ENCODE results near the gene ALX4. TPM values are rescaled to one million over a fixed set of nuclear protein-coding genes. Genes with fewer than 3 reads are reported as not detected.

ALX4 gene
- total and polyA plus RNA-seq, 3 donors from 2014 or later: 0.56 to 1.0 (median 0.58) TPM

GRCh38 chr11:44320289-44320973 lies 10.5 kb upstream of the ALX4 start:
- TF ChIP-seq POLR2A (IDR thresholded peaks at IDR 0.05): no peak
- TF ChIP-seq, protein P1, sequence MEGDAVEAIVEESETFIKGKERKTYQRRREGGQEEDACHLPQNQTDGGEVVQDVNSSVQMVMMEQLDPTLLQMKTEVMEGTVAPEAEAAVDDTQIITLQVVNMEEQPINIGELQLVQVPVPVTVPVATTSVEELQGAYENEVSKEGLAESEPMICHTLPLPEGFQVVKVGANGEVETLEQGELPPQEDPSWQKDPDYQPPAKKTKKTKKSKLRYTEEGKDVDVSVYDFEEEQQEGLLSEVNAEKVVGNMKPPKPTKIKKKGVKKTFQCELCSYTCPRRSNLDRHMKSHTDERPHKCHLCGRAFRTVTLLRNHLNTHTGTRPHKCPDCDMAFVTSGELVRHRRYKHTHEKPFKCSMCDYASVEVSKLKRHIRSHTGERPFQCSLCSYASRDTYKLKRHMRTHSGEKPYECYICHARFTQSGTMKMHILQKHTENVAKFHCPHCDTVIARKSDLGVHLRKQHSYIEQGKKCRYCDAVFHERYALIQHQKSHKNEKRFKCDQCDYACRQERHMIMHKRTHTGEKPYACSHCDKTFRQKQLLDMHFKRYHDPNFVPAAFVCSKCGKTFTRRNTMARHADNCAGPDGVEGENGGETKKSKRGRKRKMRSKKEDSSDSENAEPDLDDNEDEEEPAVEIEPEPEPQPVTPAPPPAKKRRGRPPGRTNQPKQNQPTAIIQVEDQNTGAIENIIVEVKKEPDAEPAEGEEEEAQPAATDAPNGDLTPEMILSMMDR (IDR thresholded peaks at IDR 0.05): no peak
- no peak overlapping the region for H3K4me3 ChIP-seq
- intact Hi-C loops (cut with DNase I; ENCODE audit: low total_unique reads): no loop called here
- H3K36me3 ChIP-seq (ENCODE audit: low read depth, missing control alignments): no peaks in the 10 kb centered on the region
- H3K27me3 ChIP-seq: no peaks in the 10 kb centered on the region
- H3K9me3 ChIP-seq: no peaks in the 10 kb centered on the region
- no peak for DNase-seq
- H3K4me1 ChIP-seq: peaks cover 9% of the 10 kb centered on the region
- WGBS, 2 donors: 15 to 25% methylated on average over 20 of the region's 20 CpGs
- no peak overlapping the region for H3K27ac ChIP-seq

DNA sequence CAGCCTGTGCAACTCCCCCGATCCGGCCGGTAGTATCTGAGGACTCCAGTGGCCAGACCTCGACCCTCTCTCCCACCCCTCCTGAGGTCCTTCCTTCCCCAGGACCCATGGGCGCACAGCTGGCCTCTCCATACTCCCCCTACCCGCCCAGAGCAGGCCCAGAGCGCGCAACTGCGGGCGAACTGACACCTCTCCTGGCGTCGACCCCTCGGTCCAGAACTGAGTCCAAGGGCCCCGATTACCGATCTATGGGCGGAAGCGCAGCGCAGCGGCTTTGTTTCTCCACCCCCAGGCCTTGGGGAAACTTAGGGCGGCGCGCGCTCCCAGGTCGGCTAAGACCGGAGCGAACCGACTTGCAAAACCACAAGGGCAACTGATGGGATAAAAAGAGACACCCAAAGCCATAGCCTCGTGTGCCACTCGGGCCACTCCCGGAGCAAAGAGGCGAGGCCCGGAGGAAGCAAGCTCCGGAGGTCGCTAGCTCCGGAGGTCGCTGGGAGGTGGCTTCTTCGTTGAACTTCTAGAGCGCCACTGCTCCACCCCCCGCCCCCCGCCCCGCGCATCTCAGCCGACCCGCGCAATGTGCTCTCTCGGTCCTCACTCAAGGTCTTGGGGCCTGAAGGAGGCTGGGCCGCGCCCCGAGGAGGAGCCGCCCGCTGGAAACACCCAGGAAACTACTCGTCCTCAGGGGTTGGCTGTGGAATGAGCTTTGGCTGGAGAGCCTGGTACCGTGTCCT lies 9.8 kb upstream of the ALX4 start:
- peaks cover 9% of the 10 kb centered on the region for H3K4me1 ChIP-seq
- H3K4me3 ChIP-seq: peak overlapping the region in 1 of 2 donors; percentile 13
- no peak for DNase-seq
- no peaks in the 10 kb centered on the region for H3K36me3 ChIP-seq (ENCODE audit: low read depth, missing control alignments)
- no peaks in the 10 kb centered on the region for H3K9me3 ChIP-seq
- 13% methylated on average over 26 to 41 of the region's 53 CpGs for WGBS, 2 donors
- H3K27me3 ChIP-seq: no peaks in the 10 kb centered on the region
- no peak overlapping the region for H3K27ac ChIP-seq
- intact Hi-C loops (cut with DNase I; ENCODE audit: low total_unique reads): loop anchor here (10.0 kb wide), 1 partner anchor 55 kb away; no protein-coding TSS in a partner anchor
- TF ChIP-seq POLR2A (IDR thresholded peaks at IDR 0.05): no peak

DNA sequence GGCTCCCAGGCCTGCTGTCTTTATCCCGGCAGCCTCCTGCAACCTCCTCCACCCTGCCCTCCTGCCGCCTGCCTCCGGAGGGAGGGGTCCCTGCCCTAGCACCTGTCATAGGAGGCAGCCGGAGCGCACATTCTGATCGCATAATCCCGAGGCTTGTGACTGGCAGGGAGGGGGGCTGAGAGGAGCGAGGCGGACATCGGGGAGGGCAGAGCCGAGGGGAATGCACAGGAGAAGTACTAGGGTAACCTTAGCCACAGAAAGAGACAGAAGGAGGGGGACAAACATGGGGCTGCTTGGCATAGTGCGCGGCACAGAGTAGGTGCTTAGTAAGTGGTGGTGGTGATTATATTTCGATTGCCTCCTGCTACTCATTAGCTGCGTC lies 9.2 kb upstream of the ALX4 start:
- DNase-seq: no peak
- Histone ChIP-seq H3K27ac (no peak overlapping the region), H3K27me3 (no peaks in the 10 kb centered on the region), H3K9me3 (no peaks in the 10 kb centered on the region), H3K4me3 (no peak overlapping the region), H3K4me1 (peaks cover 9% of the 10 kb centered on the region), H3K36me3 (ENCODE audit: low read depth, missing control alignments) (no peaks in the 10 kb centered on the region)
- 17 to 20% methylated on average over 15 of the region's 15 CpGs for WGBS, 2 donors
- intact Hi-C loops (cut with DNase I; ENCODE audit: low total_unique reads): loop anchor here (10.0 kb wide), 1 partner anchor 56 kb away; no protein-coding TSS in a partner anchor
- TF ChIP-seq, protein P1 (IDR thresholded peaks at IDR 0.05): no peak
- TF ChIP-seq POLR2A (IDR thresholded peaks at IDR 0.05): no peak

DNA sequence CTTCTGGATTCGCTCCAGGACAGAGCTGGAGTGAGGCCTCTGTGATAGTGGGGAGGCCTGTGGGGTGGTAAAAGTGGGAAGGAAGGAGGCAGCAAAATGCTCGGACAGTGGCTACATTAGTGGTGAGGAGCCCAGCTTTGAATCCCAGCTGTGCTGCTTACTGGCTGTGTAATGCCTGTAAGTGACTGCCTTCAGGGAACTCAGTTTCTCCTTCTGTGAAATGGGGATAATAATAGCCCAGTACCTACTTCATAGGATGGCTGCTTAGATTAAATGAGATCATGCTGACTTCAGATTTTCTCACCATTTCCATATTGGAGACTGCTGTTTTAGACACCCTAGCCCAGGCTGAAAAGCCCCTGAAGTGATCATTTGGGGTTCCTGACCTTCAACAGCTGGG lies 8.4 kb upstream of the ALX4 start:
- H3K27ac ChIP-seq: no peak overlapping the region
- 23 to 57% methylated on average over 2 of the region's 2 CpGs for WGBS, 2 donors
- H3K4me1 ChIP-seq: peaks cover 9% of the 10 kb centered on the region
- DNase-seq: no peak
- H3K27me3 ChIP-seq: no peaks in the 10 kb centered on the region
- H3K36me3 ChIP-seq (ENCODE audit: low read depth, missing control alignments): no peaks in the 10 kb centered on the region
- intact Hi-C loops (cut with DNase I; ENCODE audit: low total_unique reads): loop anchor here (10.0 kb wide), 1 partner anchor 56 kb away; no protein-coding TSS in a partner anchor
- TF ChIP-seq, protein P1 (IDR thresholded peaks at IDR 0.05): no peak
- TF ChIP-seq POLR2A (IDR thresholded peaks at IDR 0.05): no peak
- no peaks in the 10 kb centered on the region for H3K9me3 ChIP-seq
- H3K4me3 ChIP-seq: no peak overlapping the region

GRCh38 chr11:44316659-44317240 lies 6.8 kb upstream of the ALX4 start:
- no peak overlapping the region for H3K27ac ChIP-seq
- WGBS, 2 donors: 6 to 22% methylated on average over 4 to 44 of the region's 44 CpGs
- DNase-seq: no peak
- H3K9me3 ChIP-seq: no peaks in the 10 kb centered on the region
- peaks cover 9% of the 10 kb centered on the region for H3K4me1 ChIP-seq
- peak overlapping the region; percentile 21 to 29 for H3K4me3 ChIP-seq
- H3K27me3 ChIP-seq: no peaks in the 10 kb centered on the region
- intact Hi-C loops (cut with DNase I; ENCODE audit: low total_unique reads): loop anchor here (10.0 kb wide), 1 partner anchor 58 kb away; no protein-coding TSS in a partner anchor
- no peaks in the 10 kb centered on the region for H3K36me3 ChIP-seq (ENCODE audit: low read depth, missing control alignments)
- TF ChIP-seq, protein P1 (IDR thresholded peaks at IDR 0.05): no peak
- no peak for TF ChIP-seq POLR2A (IDR thresholded peaks at IDR 0.05)

Measured in testis (tissue), 3 donors.